DMS153 (cell line): Measurements from ENCODE around the gene NTN4.
"Not testable (repeated sequence)": the region's sequence is repeated elsewhere in the genome, so short reads cannot be mapped to it uniquely, and the experiment has no call there.

Source experiments
- DNase-seq: peaks from one replicate; lab custom pipeline; 2025; lab: John Stamatoyannopoulos, UW

NTN4 gene

DNA sequence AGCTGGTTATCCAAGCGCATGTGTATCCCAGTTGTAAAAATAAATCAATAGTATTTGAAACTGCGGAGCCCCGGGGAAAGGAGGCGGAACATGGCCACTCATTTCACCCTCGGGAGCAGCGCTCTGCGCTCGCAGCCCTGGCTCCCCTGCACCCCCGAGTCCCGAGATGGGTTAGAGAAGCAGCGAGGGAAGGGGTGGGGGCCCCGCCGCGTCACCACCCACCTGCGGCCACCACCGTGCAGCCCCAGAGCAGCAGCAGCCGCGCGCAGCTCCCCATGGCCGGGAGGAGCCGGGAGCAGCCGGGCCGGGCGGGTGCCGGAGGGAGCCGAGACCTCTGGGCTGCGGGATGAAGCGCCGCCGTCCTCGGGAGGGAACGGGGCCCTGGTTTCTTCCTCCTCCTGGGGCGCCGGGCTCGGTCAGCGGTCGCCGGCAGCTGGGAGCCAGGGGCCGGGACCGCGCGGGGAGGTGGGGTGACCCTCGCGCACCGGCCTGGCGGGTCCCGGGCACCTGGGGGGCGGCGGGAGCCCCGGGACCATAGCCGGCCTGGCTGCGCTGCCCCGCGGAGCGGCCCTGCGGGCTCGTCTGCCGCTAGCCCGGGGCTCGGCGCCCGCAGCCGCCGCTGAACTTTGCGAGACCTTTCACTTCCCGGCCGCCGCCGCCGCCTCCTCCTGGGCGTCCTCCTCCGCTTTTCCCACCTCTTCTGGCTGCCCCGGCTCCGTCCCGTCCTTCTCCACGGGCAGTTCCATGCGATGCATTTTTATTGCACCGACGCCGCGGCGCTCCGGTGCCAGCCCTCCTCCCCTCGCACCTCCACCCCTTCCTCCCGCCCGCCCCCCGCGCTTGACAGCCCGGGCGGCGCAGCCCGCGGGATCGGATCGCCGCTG is at the start of gene NTN4:
NTN4 (minus strand) TSS at position 732 of the 884 bp plus-strand sequence; CDS start at position 277, 455 bp downstream.
- no peak for DNase-seq

DNA sequence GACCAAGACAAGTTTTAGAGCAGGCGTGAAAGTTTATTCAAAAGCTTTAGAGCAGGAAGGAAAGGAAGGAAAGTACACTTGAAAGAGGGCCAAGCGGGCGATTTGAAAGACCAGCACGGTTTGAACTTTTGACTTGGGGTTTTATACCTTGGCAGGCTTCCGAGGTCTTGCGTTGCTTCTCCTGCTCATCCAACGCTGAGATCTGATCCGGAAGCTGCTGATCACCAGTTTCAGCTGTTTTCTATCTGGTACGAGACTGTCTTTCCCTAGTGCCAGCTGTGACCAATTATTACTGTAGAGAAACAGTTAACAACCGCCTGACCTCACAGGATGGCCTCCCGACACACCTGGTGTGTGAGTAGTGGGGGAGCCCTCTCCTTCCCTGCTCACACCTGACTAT is 47.6 kb upstream of the NTN4 start:
- peak; percentile 54 for DNase-seq

DNA sequence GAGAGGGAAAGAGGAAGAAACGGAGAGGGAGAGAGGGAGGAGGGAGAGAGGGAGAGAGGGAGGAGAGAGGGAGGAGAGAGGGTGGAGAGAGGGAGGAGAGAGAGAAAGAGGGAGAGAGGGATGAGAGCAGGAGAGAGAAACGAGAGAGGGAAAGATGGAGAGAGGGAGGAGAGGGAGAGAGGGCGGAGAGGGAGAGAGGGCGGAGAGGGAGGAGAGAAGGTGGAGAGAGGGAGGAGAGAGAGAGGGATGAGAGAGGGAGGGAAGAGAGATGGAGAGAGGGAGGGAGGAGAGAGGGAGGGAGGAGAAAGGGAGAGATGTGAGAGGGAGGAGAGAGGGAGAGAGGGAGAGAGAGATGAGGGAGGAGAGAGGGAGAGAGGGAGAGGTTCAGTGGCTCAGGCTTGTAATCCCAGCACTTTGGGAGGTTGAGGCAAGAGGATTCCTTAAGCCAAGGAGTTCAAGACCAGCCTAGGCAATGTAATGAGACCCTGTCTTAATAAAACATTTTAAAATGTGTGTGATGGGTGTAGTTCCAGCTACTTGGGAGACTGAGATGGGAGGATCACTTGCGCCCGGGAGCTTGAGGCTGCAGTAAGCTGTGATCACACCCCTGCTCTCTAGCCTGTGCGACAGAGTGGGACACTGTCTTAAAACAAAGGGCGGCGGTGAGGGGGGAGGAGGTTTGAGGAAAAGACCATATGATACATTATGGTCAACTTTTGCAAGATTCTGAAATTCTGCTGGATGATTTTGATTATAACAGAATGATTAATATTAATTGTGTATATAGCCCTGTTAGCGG is 46.9 kb upstream of the NTN4 start:
- DNase-seq: no peak

DNA sequence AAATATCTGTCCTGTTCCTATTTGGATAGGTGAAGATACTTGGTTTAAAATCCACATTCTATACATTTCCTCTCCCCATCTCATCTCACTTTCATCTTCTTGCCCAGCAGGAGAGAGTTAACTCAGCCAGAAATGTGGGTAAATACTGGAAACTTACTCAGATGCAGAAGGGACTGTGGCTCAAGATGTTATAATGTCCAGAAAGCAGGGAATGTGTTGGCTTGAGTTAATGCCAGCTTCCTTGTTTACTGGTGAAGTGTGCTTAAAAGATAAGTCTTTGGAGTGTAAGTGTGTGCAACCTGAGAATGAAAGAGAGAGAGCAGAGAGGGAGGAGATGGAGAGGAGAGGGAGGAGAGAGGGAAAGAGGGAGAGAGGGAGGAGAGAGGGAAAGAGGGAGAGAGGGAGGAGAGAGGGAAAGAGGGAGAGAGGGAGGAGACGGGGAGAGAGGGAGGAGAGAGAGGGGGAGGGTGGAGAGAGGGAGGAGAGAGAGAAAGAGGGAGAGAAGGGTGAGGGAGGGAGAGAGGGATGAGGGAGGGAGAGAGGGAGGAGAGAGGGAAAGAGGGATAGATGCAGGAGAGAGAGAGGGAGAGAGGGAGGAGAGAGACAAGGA is 46.2 kb upstream of the NTN4 start:
- no peak for DNase-seq

DNA sequence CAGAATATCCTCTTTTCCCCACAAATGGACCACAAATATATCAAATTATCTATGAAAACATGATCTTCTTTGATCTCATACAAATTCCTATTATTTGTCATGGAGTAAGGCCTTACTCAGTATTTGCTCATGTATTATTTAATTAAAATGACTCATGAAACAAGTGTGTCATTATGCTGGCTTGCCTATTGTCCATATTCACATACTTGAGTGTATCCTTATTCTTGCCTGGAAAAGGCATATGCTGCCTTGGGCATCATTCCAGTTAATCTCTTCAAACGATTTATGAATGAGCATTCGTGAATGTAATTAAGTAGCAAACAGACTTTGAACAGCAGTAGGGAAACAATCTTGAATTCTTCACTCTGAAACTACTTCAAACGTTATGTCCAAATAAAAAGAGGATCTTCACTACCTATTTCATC is 45.6 kb upstream of the NTN4 start:
- peak; percentile 56 for DNase-seq

DNA sequence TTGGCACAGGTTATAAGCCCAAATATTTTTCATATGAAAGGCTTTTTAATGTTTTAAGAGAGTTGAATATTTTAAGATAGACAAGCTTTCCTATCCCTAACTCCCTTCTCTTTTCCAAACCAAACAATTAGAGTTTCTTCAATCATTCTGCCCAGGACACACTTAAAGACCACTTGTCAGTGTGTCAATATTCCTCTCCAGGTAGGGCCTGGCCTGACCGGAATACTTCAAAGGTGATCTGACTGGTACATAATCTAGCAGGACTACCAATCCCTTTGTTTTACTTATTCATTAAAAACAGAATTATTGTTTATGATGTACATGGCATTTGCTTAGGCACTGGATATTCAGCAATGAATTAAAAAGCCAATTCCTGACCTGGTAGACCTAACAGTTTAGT is 44.0 kb upstream of the NTN4 start:
- no peak for DNase-seq

DNA sequence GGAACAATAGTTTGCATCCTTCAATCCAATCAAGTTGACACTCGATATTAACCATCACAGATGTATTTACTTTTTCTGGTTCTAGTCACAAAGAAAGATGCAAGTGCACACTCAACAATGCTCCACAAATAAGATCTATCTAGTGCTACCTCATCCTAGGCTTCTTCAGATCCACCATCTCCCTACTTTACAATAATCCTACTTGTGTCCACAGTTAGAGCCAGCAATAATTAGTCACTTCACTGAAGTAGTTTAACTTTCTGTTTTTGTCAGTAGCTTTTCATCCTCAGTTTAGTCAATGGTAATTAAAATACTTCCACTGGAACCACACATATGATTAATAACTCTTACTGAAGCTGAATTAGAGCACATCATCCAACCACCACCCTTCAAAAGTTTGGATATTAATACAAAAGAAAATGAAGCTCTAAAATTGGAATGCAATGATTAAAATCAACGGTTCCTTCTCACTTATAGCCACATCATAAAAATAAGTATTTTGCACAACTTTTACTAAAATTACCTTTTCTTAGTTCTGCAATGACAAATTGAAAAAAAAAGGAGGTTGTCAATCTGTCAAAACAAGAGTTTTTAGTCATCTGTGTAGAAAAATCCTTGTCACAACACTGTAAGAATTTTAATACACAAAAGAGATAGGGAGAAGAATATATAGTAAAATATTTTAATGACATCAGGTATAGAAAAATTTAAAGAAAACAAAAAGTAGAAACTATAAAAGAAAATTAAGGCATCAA is 39.9 kb upstream of the NTN4 start:
- DNase-seq: no peak

DNA sequence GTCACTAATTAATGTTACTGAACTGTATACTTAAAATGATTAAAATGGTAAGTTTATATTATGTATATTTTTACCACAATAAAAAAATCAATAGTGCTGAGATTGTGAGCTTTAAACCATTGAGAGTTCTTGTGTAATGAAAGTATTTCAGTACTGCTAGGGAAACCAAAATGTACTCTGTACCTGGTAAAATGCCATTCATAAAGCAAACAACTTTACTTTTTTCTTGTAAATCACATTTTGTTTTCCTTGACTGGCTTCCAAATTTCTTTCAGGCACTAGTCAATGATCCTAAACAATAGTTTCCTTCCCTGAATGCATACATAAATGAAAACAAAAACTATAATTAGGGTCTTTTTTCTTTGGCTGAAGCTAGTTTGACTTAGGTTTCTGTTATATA is 38.8 kb upstream of the NTN4 start:
- DNase-seq: no peak

DNA sequence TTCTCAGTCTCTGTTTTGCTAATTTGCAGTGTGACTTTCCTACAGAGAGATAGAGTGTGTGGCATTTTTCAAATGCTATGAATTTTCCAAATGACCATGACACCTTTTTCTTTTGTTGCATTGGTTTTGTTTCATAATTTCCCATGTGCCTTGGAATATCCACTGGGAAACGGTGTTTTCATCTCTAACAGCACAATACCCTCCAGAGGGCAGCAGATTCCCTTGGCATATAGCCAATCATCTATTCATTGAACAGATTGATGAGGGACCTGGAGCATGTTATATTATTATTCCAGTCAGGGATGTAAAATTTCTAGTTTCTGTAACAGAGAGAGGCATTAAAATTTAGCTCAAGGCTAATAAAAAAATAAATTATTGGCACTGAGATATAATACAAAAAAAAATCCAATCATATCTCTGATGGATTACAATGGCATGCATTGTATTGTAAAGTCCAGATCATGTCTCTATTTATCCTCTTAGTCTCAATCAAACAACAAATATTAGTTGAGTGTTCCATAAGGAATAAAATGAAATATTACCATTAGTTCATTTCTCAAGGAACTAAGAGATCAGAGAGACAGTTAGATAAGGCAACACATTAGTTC is 29.6 kb upstream of the NTN4 start:
- peak; percentile 26 for DNase-seq

DNA sequence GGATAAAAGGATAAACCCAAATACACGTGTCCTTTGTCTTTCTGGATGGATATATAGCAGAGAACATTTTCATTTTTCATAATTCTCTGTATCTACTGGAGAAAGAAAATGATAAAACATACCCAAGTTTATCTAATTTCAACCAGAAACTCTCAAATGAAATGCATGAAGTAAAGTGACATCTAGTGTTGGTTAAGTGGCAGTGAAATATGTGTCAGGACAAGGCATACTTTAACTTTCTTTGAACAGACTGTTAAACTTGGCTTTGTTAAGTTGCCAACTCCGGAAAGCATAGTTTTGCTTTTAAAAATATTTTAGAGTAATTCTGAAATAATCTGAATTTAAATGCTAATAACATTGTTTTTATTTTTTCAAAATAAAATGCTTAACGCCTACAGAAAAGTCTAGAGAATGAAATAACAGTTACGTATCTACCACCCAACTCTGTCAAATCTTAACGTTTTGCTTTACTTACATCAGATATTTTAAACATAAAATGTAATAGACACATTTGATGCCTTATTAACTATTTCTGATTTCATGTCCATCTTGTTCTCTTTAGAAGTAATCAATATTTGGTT is 25.2 kb upstream of the NTN4 start:
- peak; percentile 15 for DNase-seq

DNA sequence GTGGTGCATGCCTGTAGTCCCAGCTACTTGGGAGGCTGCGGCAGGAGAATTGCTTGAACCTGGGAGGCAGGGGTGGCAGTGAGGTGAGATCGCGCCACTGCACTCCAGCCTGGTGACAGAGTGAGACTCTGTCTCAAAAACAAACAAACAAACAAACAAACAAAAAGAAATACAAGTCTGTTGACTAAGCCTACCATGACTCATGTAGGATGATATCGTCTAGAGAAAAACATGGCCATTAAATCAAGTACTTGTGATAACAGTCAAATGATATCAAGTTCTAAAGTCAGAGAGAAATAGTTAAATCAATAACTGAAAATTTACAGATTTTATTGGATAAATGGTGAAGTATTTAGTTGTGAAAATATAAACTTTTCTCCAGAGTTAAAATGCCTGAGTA is 21.6 kb upstream of the NTN4 start:
- DNase-seq: not testable (repeated sequence)

DNA sequence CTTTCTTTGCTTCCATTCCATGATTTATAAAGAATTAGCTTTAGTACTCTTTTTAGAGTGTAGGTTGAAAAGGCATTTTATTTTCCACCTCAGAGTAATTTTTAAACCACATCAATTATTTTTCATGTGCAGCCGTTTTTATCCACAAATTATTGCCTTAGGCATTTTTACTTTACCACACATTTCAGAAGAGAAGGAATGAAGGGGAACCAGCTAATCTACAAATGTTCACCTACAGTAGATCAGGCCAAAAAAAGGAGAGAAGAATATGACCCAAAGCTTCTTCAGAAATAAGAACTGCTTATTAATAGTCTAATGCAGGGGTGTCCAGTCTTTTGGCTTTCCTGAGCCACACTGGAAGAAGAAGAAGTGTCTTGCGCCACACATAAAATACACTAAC is 19.8 kb upstream of the NTN4 start:
- no peak for DNase-seq

DNA sequence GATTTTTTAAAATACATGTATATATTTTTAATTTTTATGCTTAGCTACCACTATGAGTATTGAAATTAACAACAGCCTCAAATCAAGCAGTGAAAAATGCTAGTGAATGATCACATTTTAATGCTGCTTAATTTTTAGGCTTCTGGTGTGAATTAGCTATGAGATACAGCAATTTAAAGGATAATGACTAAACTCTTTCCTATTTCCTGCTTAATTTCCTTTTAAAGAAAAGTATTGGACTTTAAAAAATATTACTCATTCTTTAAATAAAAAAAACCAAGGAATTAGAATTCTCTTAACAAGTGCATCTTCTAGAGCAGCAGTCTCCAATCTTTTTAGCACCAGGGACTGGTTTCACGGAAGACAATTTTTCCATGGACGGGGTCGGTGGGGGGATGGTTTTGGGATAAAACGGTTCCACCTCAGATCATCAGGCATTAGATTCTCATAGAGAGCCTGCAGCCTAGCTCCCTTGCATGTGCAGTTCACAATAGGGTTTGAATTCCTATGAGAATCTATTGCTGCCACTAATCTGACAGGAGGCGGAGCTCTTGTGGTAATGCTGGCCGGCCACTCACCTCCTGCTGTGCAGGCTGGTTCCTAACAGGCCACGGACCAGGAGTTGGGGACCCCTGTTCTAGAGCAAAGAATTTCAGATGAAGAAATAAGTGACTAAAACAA is 18.6 kb upstream of the NTN4 start:
- no peak for DNase-seq

DNA sequence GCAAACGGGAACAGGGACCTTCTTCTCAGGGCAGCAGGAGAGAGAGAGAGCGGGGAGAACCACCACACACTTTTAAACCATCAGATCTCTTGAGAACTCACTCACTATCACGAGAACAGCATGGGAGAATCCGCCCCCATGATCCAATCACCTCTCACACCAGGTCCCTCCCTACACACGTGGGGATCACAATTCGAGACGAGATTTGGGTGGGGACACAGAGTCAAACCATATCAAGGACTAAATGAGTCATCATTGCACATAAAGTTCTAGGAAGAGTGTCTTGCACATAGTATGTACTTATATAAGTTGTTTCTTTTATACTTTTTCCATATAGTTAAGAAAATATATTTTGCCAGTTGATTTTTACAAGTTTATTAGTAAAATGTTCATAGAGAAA is 17.6 kb upstream of the NTN4 start:
- no peak for DNase-seq

DNA sequence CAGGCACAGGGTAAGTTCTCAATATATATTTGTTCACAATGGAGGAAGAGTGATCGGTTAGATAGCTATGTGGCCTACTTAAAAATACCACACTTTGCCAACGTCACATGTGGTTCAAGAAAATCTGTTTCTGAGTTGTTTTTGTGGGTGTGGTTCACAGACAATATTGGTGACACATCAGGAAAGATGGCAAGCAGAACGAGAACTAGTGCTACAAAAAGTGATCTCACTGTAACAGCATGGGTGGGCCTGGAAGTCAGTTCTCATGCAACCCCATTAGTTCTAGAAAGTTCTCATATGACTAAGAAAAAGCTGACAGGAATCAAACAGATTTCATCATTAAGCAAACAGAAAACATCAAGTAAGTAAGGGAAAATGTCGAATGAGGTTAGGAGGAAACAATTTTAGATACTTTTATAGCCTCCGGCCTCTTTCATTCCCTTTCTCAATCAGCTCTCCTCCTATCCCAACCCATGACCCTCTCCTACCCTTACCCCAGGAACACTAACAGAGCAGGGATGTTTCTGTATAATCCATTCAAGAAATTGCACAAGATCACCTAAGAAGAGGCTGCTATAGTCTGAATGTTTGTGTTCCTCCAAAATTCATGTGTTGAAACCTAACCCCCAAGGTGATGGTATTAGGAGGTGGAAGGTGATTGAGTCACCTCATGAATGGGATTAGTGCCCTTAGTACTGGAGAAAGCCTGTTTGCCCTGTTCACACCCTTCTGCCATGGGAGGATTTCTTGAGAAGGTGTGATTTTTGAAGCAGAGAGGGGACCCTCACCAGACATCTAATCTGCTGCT is 15.5 kb upstream of the NTN4 start:
- no peak for DNase-seq

DNA sequence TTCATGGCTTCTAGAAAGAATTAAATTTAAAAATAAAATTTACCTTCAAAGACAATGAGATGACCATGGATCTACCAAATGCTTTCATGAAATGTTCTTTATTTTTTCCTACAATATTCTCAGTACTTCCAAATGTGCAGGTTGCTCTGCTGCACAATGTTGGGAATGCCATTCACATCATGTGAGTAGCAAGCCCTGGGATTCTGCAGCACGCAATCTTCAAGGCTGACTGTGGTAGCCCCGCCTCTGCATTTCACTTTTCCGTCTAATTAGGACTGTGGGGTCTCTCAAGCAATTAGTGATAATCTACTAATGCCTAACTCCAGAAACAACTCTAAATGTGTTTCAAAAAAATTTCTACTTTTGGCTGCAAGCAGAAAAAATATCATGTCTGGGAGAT is 13.7 kb upstream of the NTN4 start:
- no peak for DNase-seq

DNA sequence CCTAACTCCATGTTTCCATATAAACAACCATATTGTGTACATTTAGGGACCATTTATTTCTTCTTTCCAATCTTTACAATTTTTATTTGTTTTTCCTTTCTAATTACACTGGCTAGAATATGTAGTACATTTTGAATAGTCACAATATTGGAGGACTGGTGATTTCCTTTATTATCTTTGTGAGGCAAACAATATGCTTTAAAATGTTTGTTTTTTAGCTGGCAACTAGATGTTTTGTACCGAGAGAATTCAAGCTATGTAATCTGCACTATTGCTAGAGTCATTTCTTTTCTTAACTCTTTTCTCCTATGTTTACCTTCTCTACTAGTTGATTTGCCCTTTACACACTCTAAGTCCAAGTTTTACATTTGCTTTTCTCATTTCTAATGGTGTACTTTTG is 13.3 kb upstream of the NTN4 start:
- no peak for DNase-seq

DNA sequence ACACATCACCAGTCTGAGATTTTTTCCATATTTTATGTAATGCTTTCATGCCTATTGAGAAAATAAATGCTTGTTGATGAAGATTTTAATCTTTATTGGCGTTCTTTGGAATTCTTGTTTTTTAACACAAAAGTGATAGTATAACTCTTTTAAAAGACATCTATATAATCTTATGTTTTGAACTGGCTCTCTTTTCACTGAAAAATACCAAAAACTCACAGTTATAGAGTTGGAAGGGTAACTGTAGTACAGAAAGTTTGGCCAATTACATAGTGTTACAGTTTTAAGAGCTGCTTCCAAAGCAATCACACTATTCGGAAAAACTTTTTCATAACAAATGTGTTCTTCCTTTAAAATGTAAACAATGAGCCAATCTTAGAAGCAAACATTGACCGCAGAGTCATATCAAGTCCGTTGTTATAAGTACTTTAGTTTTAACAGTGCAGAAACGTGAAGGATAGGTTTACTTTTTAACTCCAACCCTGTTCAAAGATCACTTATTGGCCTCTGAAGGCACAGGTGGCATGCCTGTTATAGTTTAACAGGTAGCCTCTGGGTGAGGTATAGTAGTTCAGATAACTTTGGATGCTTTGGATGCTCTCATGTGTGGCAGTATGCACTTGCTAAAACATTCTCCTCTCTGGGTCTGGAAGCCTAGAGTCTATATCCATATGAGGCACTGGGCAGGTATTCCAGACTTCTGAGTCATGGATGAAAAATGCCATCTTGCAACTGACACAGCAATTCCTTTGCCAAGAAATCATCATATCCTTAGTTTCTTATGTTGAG is 12.1 kb upstream of the NTN4 start:
- no peak for DNase-seq

DNA sequence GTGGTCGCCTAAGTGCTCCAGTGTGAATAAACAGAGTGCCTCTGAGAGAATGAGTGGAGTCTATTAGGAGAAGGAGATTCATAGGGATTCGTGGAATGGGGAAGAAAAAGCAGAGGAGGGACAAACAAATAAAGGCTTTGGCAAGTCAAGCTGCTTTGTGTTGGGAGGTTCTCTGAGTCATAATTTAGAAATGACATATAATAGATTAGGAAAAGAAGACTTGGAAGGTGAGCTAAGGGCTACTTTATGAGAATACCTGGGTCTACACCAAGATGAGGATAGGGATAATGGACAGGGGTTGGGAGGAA is 6.4 kb upstream of the NTN4 start:
- DNase-seq: no peak
